H1 (cell line): ENCODE measurements around the gene TMEM130. TPM values are rescaled to one million over a fixed set of nuclear protein-coding genes. Genes with fewer than 3 reads are reported as not detected.

ENCODE experiments used
- CTCF ChIA-PET: fragments of 300-600 bp; sonication (Branson Sonifier 250); formaldehyde crosslinking; loops from one replicate; lab custom pipeline; 2021; ENCODE audit not compliant: partially characterized antibody; lab: Charles Lee
- POLR2A ChIA-PET: fragments of 300-600 bp; sonication (Branson Sonifier 250); formaldehyde crosslinking; loops from one replicate; lab custom pipeline; 2021; ENCODE audit warnings: inconsistent platforms; ENCODE audit not compliant: partially characterized antibody; lab: Charles Lee
- DNase-seq, 2 experiments: peaks; one replicate each; pipeline versions ENCODE4 v3.0.0 to v3.0.0-alpha.2; 2010 to 2022; ENCODE audit warnings: low spot score in 2 of 2, low read depth in 1 of 2, mixed read lengths in 1 of 2
- FAIRE-seq: peaks from 2 replicates; lab custom pipeline; 2011; peaks lifted over from hg19 to GRCh38; lab: Jason Lieb, UNC
- H2AFZ ChIP-seq: 2 replicates; pipeline ENCODE4 v1.8.1; 2012; ENCODE audit warnings: low read length, inconsistent platforms
- H2AK5ac ChIP-seq: 2 replicates; pipeline ENCODE4 v1.6.1; 2013; ENCODE audit warnings: low read depth, low read length
- H2BK120ac ChIP-seq: replicated peaks from 2 replicates; pipeline ENCODE3; 2013; ENCODE audit warnings: low read depth, low read length, inconsistent platforms
- H2BK12ac ChIP-seq: 2 replicates; pipeline ENCODE4 v1.6.1; 2013; ENCODE audit warnings: low read depth, low read length
- H2BK15ac ChIP-seq: 2 replicates; pipeline ENCODE4 v1.6.1; 2013; ENCODE audit warnings: low read length
- H2BK20ac ChIP-seq: 2 replicates; pipeline ENCODE4 v1.6.1; 2013; ENCODE audit warnings: low read length
- H2BK5ac ChIP-seq: 2 replicates; pipeline ENCODE4 v1.6.1; 2013; ENCODE audit warnings: low read depth, low read length
- H3K14ac ChIP-seq: 2 replicates; pipeline ENCODE4 v1.6.1; 2013; ENCODE audit warnings: inconsistent platforms; ENCODE audit not compliant: insufficient read length
- H3K18ac ChIP-seq: 2 replicates; pipeline ENCODE4 v1.6.1; 2013; ENCODE audit warnings: low read length; ENCODE audit errors: extremely low read depth
- H3K23ac ChIP-seq: 2 replicates; pipeline ENCODE4 v1.6.1; 2013; ENCODE audit warnings: inconsistent platforms; ENCODE audit not compliant: insufficient read length
- H3K23me2 ChIP-seq: 2 replicates; pipeline ENCODE4 v1.6.1; 2013; ENCODE audit warnings: low read depth, low read length
- H3K27ac ChIP-seq: 2 replicates; pipeline ENCODE4 v1.6.1; 2011; ENCODE audit warnings: low read depth, low read length, inconsistent platforms
- H3K27me3 ChIP-seq, 4 experiments: replicated peaks in 1 of 4; 1 replicate in 1 of 4; 2 replicates in 3 of 4; pipeline versions ENCODE4 v1.6.1 to v1.8.1; 2011 to 2013; ENCODE audit warnings: low read length in 3 of 4, mild to moderate bottlenecking in 3 of 4, inconsistent platforms in 2 of 4, mixed read lengths in 2 of 4, moderate library complexity in 1 of 4; ENCODE audit not compliant: control insufficient read depth in 3 of 4, insufficient read depth in 3 of 4; ENCODE audit errors: extremely low read depth in 1 of 4
- H3K36me3 ChIP-seq, 4 experiments: 2 replicates each; pipeline versions ENCODE4 v1.6.1 to v1.8.1; 2011 to 2013; ENCODE audit warnings: mild to moderate bottlenecking in 4 of 4, low read length in 3 of 4, moderate library complexity in 2 of 4, control low read depth in 1 of 4, inconsistent platforms in 1 of 4; ENCODE audit not compliant: insufficient read depth in 4 of 4, control insufficient read depth in 2 of 4
- H3K4ac ChIP-seq: replicated peaks from 2 replicates; pipeline ENCODE3; 2013; ENCODE audit warnings: low read length, low read depth, mixed read lengths, inconsistent platforms; ENCODE audit not compliant: insufficient read length
- H3K4me1 ChIP-seq, 4 experiments: replicated peaks in 1 of 4; 1 replicate in 1 of 4; 2 replicates in 3 of 4; pipeline versions ENCODE4 v1.6.1 to v1.8.1; 2011 to 2013; ENCODE audit warnings: low read length in 3 of 4, inconsistent platforms in 2 of 4, mixed read lengths in 1 of 4; ENCODE audit not compliant: insufficient read depth in 4 of 4, control insufficient read depth in 3 of 4
- H3K4me2 ChIP-seq, 2 experiments: 2 replicates each; pipeline versions ENCODE4 v1.6.1 to v1.8.1; 2011 to 2013; ENCODE audit warnings: low read depth in 2 of 2, low read length in 2 of 2, control low read depth in 1 of 2, inconsistent platforms in 1 of 2, mild to moderate bottlenecking in 1 of 2; ENCODE audit not compliant: insufficient read depth in 1 of 2
- H3K4me3 ChIP-seq, 4 experiments: fragments of 200-600, 300-600 bp in 1 of 4; sonication (generic), shearing (Covaris generic), sonication (Bioruptor Twin) in 1 of 4; 2 replicates each; pipeline versions ENCODE4 v1.5.1 to v1.8.1; 2011 to 2016; ENCODE audit warnings: low read length in 4 of 4, low read depth in 3 of 4, control low read depth in 2 of 4, inconsistent platforms in 2 of 4, mild to moderate bottlenecking in 2 of 4, mixed read lengths in 1 of 4, moderate library complexity in 1 of 4; ENCODE audit not compliant: insufficient read depth in 2 of 4; ENCODE audit errors: extremely low read depth in 1 of 4
- H3K56ac ChIP-seq: replicated peaks from 2 replicates; pipeline ENCODE3; 2013; ENCODE audit warnings: low read depth, mild to moderate bottlenecking, mixed read lengths, low read length, inconsistent platforms; ENCODE audit not compliant: insufficient read length
- H3K79me1 ChIP-seq: 2 replicates; pipeline ENCODE4 v1.6.1; 2013; ENCODE audit warnings: low read depth, low read length, control low read depth
- H3K79me2 ChIP-seq, 2 experiments: 2 replicates each; pipeline versions ENCODE4 v1.6.1 to v1.8.1; 2012 to 2013; ENCODE audit warnings: low read length in 2 of 2, mild to moderate bottlenecking in 2 of 2, inconsistent platforms in 1 of 2; ENCODE audit not compliant: insufficient read depth in 2 of 2, control insufficient read depth in 1 of 2
- H3K9ac ChIP-seq, 4 experiments: replicated peaks in 1 of 4; 1 replicate in 1 of 4; 2 replicates in 3 of 4; pipeline versions ENCODE4 v1.6.1 to v1.8.1; 2011 to 2013; ENCODE audit warnings: low read depth in 3 of 4, low read length in 3 of 4, control low read depth in 2 of 4, mild to moderate bottlenecking in 2 of 4, moderate library complexity in 2 of 4, inconsistent platforms in 1 of 4; ENCODE audit errors: extremely low read depth in 1 of 4
- H3K9me3 ChIP-seq, 2 experiments: 2 replicates each; pipeline versions ENCODE4 v1.6.1 to v1.8.1; 2012 to 2013; ENCODE audit warnings: mild to moderate bottlenecking in 2 of 2, moderate library complexity in 2 of 2, control low read depth in 1 of 2, inconsistent platforms in 1 of 2, low read depth in 1 of 2, low read length in 1 of 2, mixed read lengths in 1 of 2; ENCODE audit not compliant: insufficient read depth in 2 of 2
- H4K20me1 ChIP-seq, 2 experiments: replicated peaks in 1 of 2; 2 replicates each; pipeline versions ENCODE3 to v1.8.1; 2011 to 2013; ENCODE audit warnings: inconsistent platforms in 2 of 2, low read length in 2 of 2, mild to moderate bottlenecking in 1 of 2; ENCODE audit not compliant: insufficient read depth in 2 of 2, control insufficient read depth in 1 of 2
- H4K5ac ChIP-seq: 2 replicates; pipeline ENCODE4 v1.6.1; 2013; ENCODE audit warnings: low read length, low read depth, mixed read lengths, inconsistent platforms; ENCODE audit not compliant: insufficient read length
- H4K8ac ChIP-seq: 2 replicates; pipeline ENCODE4 v1.8.0; 2013; ENCODE audit warnings: mild to moderate bottlenecking, moderate library complexity, low read length, inconsistent platforms; ENCODE audit not compliant: insufficient read depth; ENCODE audit errors: extremely low read depth
- H4K91ac ChIP-seq: replicated peaks from 2 replicates; pipeline ENCODE3; 2013; ENCODE audit warnings: low read length, mixed read lengths, inconsistent platforms; ENCODE audit not compliant: insufficient read length
- CHD1 ChIP-seq: IDR thresholded peaks from 2 replicates; pipeline ENCODE4 v1.6.1; 2012; ENCODE audit warnings: low read depth, low read length, improper control_type of control experiment
- CTBP2 ChIP-seq: IDR thresholded peaks from 2 replicates; pipeline ENCODE4 v1.7.0; 2011; ENCODE audit warnings: borderline replicate concordance, mild to moderate bottlenecking, moderate library complexity, mixed read lengths, low read length; ENCODE audit not compliant: insufficient read depth, insufficient read length
- E2F6 ChIP-seq: IDR thresholded peaks from 2 replicates; pipeline ENCODE4 v1.6.1; 2012; ENCODE audit warnings: inconsistent platforms
- EGR1 ChIP-seq: IDR thresholded peaks from 2 replicates; pipeline ENCODE4 v1.6.1; 2011; ENCODE audit warnings: low read depth, low read length, borderline replicate concordance
- GTF2F1 ChIP-seq: IDR thresholded peaks from 2 replicates; pipeline ENCODE4 v1.6.1; 2012; ENCODE audit warnings: low read depth, low read length, improper control_type of control experiment, borderline replicate concordance
- PHF8 ChIP-seq: fragments of 200-600 bp; sonication (generic); conservative IDR thresholded peaks from 2 replicates; pipeline ENCODE4 v1.7.1; 2012; ENCODE audit warnings: low read depth, mild to moderate bottlenecking, inconsistent platforms, low read length, moderate library complexity
- POLR2AphosphoS5 ChIP-seq: IDR thresholded peaks from 2 replicates; pipeline ENCODE4 v1.6.1; 2011; ENCODE audit warnings: low read depth, low read length
- RAD21 ChIP-seq, 2 experiments: IDR thresholded peaks in 1 of 2; conservative IDR thresholded peaks in 1 of 2; 2 replicates each; pipeline ENCODE4 v1.6.1; 2011; ENCODE audit warnings: low read depth in 2 of 2, low read length in 2 of 2, improper control_type of control experiment in 1 of 2, inconsistent platforms in 1 of 2, mild to moderate bottlenecking in 1 of 2, moderate library complexity in 1 of 2
- RBBP5 ChIP-seq: IDR thresholded peaks from 2 replicates; pipeline ENCODE4 v1.7.1; 2012; ENCODE audit warnings: low read depth, mild to moderate bottlenecking, inconsistent platforms, low read length, moderate library complexity, borderline replicate concordance
- RXRA ChIP-seq: IDR thresholded peaks from 2 replicates; pipeline ENCODE4 v1.6.1; 2011; ENCODE audit warnings: low read depth, mild to moderate bottlenecking, low read length, moderate library complexity; ENCODE audit not compliant: insufficient read depth
- SIX5 ChIP-seq: IDR thresholded peaks from 2 replicates; pipeline ENCODE4 v1.6.1; 2011; ENCODE audit warnings: mild to moderate bottlenecking, low read depth, low read length
- SP1 ChIP-seq: IDR thresholded peaks from 2 replicates; pipeline ENCODE4 v1.6.1; 2011; ENCODE audit warnings: low read depth, low read length
- TEAD4 ChIP-seq: IDR thresholded peaks from 2 replicates; pipeline ENCODE4 v1.6.1; 2012; ENCODE audit warnings: low read depth, low read length, inconsistent platforms, mixed read lengths
- whole genome bisulfite sequencing, 2 experiments: shearing (Covaris generic) in 1 of 2; methylation state at CpG; one replicate each; pipeline versions ENCODE4 v1.1.6 to v1.1.7; 2013 to 2015; ENCODE audit warnings: low lambda C conversion rate in 2 of 2, mixed read lengths in 2 of 2, inconsistent platforms in 1 of 2, low coverage in 1 of 2, missing lambda C conversion rate in 1 of 2; ENCODE audit not compliant: insufficient replicate concordance in 2 of 2, insufficient coverage in 1 of 2, insufficient read length in 1 of 2; ENCODE audit errors: extremely low coverage in 1 of 2, missing lambda C conversion rate in 1 of 2; 5-methylcytosine and 5-hydroxymethylcytosine counted together
- polyA plus RNA-seq, 7 experiments: library from polyadenylated mRNA; depleted of rRNA in 3 of 7; stranded (reverse) in 5 of 7; unstranded in 2 of 7; fragments of >200 nt in 5 of 7; fragments of 200-250 nt in 2 of 7; gene quantifications; 1 replicate in 5 of 7; 2 replicates in 1 of 7; 4 replicates in 1 of 7; pipeline versions ENCODE4 v1.2.1 to v1.2.3, GENCODE V29; 2011 to 2013; ENCODE audit warnings: missing spikeins in 2 of 7, mixed read lengths in 2 of 7
- total RNA-seq: library from RNA; stranded (reverse); fragmentation: NEBNext Ultra II Directional; extraction: Animal tissue kit (Norgen Biotek cat#: 25700); gene quantifications from 2 replicates; pipeline ENCODE4 v1.2.1, GENCODE V29; 2021

The TMEM130 gene
- total and polyA plus RNA-seq, 2 of the 8 experiments (the other 6 are each of a cell fraction or from before 2014, with no cell fraction given): 2.9 to 6.6 TPM

- Histone ChIP-seq H3K9ac (no peak overlapping the region), H3K23me2 (peaks cover 7% of the 10 kb centered on the region; the same call in 1 of the 2 replicates), H2BK120ac (no peak overlapping the region), H2BK12ac (no peak overlapping the region), H3K4me2 (no peak overlapping the region), H2BK20ac (no peak overlapping the region), H3K4me1 (no peaks in the 10 kb centered on the region; a peak in 1 of 7 replicates), H3K4ac (no peak overlapping the region), H2AFZ (no peak overlapping the region), H4K91ac (no peak overlapping the region), H4K20me1 (peaks cover 0 to 2% of the 10 kb centered on the region in 2 experiments), H3K9me3 (peaks cover 0 to 2% of the 10 kb centered on the region in 2 experiments; a peak in 2 of 4 replicates), H3K27me3 (no peaks in the 10 kb centered on the region; a peak in 1 of 7 replicates), H2BK15ac (no peak overlapping the region), H3K23ac (no peak overlapping the region), H3K27ac (no peak overlapping the region), H3K79me2 (no peaks in the 10 kb centered on the region), H2BK5ac (no peak overlapping the region), H3K36me3 (no peaks in the 10 kb centered on the region), H2AK5ac (no peak overlapping the region), H4K8ac (no peak overlapping the region), H3K18ac (no peak overlapping the region), H4K5ac (no peak overlapping the region), H3K56ac (no peak overlapping the region), H3K14ac (no peak overlapping the region), H3K4me3 (no peak overlapping the region), H3K79me1 (no peaks in the 10 kb centered on the region)
- FAIRE-seq: no peak
- ChIA-PET CTCF (interaction anchor here (0.9 to 1.3 kb wide), 2 partner anchors 25 to 71 kb away, joined by 4 to 5 read pairs; no protein-coding TSS in a partner anchor), POLR2A (no interaction called here)
- 93% methylated on average over 4 of the region's 4 CpGs; no CpG with 5 or more reads in 1 of the 2 experiments for WGBS, 2 experiments
- no peak for DNase-seq
- TF ChIP-seq POLR2AphosphoS5 (no peak), RAD21 (IDR thresholded peaks at IDR 0.05 in 1 of 2, conservative IDR thresholded peaks at IDR 0.05 in 1 of 2; ENCODE audit: low read depth in 2 of 2, low read length in 2 of 2) (no peak), SP1 (no peak), SIX5 (no peak), CTBP2 (no peak), CHD1 (no peak), RXRA (no peak), GTF2F1 (no peak), PHF8 (no peak), RBBP5 (no peak), E2F6 (no peak), EGR1 (no peak), TEAD4 (no peak)
These were observed 53.6 kb downstream of the TMEM130 start for GRCh38 chr7:98816241-98816640.
